Measurements from ENCODE around the gene TEC. TPM values are rescaled to one million over a fixed set of nuclear protein-coding genes. Genes with fewer than 3 reads are reported as not detected.
"Not testable (repeated sequence)": the region's sequence is repeated elsewhere in the genome, so short reads cannot be mapped to it uniquely, and the experiment has no call there.

Gene TEC
- total RNA-seq, 1 donor from 2014 or later = 2.7 TPM

DNA sequence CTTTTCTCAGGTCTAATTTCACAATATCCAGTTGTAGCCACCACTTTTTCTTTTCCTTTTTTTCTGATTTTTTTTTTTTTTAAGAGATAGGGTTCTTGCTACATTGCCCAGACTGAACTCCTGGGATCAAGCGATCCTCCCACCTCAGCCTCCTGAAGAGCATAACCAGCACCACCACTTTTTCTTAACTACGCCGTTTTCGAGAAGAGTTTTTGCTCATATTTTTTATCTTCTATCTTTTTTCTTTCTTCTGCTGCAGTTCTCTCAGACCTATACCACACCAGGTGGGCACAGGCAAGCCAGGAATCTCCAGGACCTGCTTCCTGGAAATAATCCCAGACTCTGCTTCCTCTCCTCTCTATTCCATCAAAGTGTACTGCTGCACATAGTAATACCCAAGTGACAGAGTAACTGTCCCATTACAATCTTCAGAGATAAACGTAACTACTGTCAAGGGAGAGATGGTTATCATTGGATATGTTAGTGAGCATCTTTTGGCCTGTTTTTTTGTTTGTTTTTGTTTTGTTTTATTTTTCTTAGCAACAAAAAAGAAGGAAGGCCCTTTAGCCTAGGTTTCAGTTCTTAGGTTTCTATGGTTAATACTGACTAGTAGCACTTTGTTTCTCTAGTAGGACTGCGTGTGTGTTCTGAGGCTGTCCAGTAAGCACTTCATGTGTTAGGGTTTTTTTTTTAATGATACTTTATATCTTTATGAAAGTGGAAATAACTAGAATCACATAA, 76.4 kb downstream of the TEC start:
- no peak for DNase-seq
- no peak overlapping the region for H3K27ac Mint-ChIP-seq
- no peaks in the 10 kb centered on the region for H3K9me3 Mint-ChIP-seq
- no peaks in the 10 kb centered on the region for H3K27me3 Mint-ChIP-seq
- intact Hi-C loops (cut with micrococcal nuclease) = no loop called here
- no peak overlapping the region for H3K4me3 Mint-ChIP-seq
- no peaks in the 10 kb centered on the region for H3K36me3 Mint-ChIP-seq (ENCODE audit: low read depth)
- no peaks in the 10 kb centered on the region for H3K4me1 Mint-ChIP-seq

DNA sequence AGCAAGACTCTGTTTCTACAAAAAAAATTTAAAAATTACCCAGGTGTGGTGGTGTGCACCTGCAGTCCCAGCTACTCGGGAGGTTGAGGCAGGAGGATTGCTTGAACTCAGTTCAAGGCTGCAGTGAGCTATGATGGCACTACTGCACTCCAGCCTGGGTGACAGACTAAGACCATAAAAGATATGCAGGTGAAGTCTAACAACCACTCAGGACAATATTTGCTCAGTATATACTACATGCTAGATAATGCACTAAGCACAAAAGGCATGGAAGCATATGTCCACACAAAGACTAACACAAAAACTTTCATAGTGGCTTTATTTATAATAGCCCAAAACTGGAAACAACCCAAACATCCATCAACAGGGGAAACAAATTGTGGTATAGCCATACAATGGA, 77.9 kb downstream of the TEC start:
- Mint-ChIP-seq H3K36me3 (ENCODE audit: low read depth) (no peaks in the 10 kb centered on the region), H3K4me3 (no peak overlapping the region), H3K9me3 (no peaks in the 10 kb centered on the region), H3K27ac (no peak overlapping the region), H3K4me1 (no peaks in the 10 kb centered on the region), H3K27me3 (no peaks in the 10 kb centered on the region)
- intact Hi-C loops (cut with micrococcal nuclease) = no loop called here
- DNase-seq = no peak

DNA sequence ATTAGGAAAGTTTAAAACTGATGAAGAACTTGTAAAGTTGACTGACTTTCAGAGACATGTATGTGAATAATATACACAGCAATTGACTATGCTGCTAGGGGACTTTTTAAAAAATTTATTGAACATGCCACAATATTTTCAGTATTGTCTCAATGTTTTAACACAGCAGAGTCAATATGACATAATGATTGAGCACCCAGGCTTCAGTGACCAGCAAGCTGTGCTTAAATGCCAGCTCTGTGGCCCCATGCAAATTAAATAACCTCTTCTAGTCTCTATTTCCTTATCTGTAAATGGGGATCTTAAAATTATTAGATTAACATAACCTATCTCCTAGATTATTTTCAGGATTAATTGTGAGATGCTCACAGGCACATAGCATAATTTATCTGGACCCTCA, 78.8 kb downstream of the TEC start:
- no peaks in the 10 kb centered on the region for H3K27me3 Mint-ChIP-seq
- H3K4me3 Mint-ChIP-seq = no peak overlapping the region
- no peaks in the 10 kb centered on the region for H3K36me3 Mint-ChIP-seq (ENCODE audit: low read depth)
- H3K9me3 Mint-ChIP-seq = no peaks in the 10 kb centered on the region
- intact Hi-C loops (cut with micrococcal nuclease) = no loop called here
- no peak for DNase-seq
- H3K4me1 Mint-ChIP-seq = no peaks in the 10 kb centered on the region
- no peak overlapping the region for H3K27ac Mint-ChIP-seq

DNA sequence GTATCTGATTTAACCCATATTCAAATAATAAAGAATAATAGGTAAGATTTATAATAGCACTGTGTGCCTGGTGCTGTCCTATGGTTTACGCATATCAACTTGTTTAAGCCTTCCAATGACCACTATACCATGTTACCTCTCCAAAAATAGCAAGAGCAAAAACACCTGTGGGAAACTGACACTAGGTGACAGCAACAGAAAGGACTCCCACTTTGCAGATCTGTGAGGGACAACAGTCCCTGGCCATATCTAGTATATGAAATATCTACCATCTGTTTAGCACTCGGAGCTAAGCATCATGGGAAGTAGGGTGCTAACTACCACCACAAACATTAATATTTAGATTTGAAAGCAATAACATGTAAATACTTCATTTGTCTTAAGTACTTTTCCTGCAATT, 79.9 kb downstream of the TEC start:
- H3K27ac Mint-ChIP-seq = no peak overlapping the region
- no peaks in the 10 kb centered on the region for H3K9me3 Mint-ChIP-seq
- H3K36me3 Mint-ChIP-seq (ENCODE audit: low read depth) = no peaks in the 10 kb centered on the region
- no peaks in the 10 kb centered on the region for H3K4me1 Mint-ChIP-seq
- no peak for DNase-seq
- H3K27me3 Mint-ChIP-seq = no peaks in the 10 kb centered on the region
- intact Hi-C loops (cut with micrococcal nuclease) = no loop called here
- no peak overlapping the region for H3K4me3 Mint-ChIP-seq

DNA sequence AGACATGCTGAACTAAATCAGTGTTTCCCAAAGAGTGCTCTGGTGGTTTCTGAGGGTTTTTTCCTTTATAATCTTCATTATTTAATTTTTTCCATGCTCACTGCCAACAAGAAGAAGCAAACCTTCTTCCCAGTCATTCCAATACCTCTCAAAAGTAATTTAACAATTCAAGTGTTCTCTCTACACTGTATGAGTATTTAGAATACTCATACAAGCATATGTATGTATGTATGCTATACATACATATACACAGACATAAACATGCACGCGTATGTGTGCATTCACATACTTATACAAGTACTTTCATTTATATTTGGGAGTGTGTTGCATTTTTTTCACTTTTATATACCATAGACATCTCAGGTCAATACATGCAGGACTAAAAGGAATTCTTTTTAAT, 81.2 kb downstream of the TEC start:
- no peaks in the 10 kb centered on the region for H3K27me3 Mint-ChIP-seq
- H3K36me3 Mint-ChIP-seq (ENCODE audit: low read depth) = no peaks in the 10 kb centered on the region
- no peak overlapping the region for H3K4me3 Mint-ChIP-seq
- intact Hi-C loops (cut with micrococcal nuclease) = no loop called here
- no peak overlapping the region for H3K27ac Mint-ChIP-seq
- H3K9me3 Mint-ChIP-seq = no peaks in the 10 kb centered on the region
- no peak for DNase-seq
- no peaks in the 10 kb centered on the region for H3K4me1 Mint-ChIP-seq

DNA sequence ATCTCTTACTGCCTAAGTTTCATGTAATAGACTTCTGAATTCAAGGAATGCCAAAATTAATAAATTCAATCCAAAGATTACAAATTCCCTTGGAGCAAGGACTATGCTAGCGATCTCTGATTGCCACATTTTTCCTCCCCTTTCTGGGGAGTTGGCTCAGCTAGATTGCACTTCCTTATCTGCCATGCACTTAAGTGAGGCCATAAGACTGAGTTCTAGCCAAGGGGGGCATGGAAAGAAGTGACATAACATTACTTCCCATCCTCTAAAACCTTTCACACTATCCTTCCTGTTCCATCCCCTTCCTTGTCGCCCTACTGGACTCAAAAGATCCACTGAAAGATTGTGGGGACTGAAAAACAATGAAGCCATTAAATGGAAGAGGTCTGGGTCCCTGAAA, 81.8 kb downstream of the TEC start:
- no peak overlapping the region for H3K4me3 Mint-ChIP-seq
- no peaks in the 10 kb centered on the region for H3K4me1 Mint-ChIP-seq
- H3K9me3 Mint-ChIP-seq = no peaks in the 10 kb centered on the region
- DNase-seq = no peak
- no peaks in the 10 kb centered on the region for H3K36me3 Mint-ChIP-seq (ENCODE audit: low read depth)
- no peak overlapping the region for H3K27ac Mint-ChIP-seq
- H3K27me3 Mint-ChIP-seq = no peaks in the 10 kb centered on the region
- intact Hi-C loops (cut with micrococcal nuclease) = no loop called here

DNA sequence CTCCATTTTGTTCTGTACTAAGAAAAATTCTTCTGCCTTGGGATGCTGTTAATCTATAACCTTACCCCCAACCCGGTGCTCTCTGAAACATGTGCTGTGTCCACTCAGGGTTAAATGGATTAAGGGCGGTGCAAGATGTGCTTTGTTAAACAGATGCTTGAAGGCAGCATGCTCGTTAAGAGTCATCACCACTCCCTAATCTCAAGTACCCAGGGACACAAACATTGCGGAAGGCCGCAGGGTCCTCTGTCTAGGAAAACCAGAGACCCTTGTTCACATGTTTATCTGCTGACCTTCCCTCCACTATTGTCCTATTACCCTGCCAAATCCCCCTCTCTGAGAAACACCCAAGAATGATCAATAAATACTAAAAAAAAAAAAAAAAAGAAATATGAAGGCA, 82.6 kb downstream of the TEC start:
- H3K9me3 Mint-ChIP-seq; DNase-seq; H3K4me3 Mint-ChIP-seq; intact Hi-C loops (cut with micrococcal nuclease); H3K27me3 Mint-ChIP-seq; H3K27ac Mint-ChIP-seq; H3K36me3 Mint-ChIP-seq (ENCODE audit: low read depth); H3K4me1 Mint-ChIP-seq: not testable (repeated sequence)

DNA sequence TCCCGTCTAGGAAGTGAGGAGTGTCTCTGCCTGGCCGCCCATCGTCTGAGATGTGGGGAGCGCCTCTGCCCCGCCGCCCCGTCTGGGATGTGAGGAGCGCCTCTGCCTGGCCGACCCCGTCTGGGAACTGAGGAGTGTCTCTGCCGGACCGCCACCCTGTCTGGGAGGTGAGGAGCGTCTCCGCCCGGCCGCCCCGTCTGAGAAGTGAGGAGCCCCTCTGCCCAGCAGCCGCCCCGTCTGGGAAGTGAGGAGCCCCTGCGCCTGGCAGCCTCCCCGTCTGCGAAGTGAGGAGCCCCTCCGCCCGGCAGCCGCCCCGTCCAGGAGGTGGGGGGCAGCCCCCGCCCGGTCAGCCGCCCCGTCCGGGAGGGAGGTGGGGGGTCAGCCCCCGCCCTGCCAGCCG, 83.2 kb downstream of the TEC start:
- H3K4me3 Mint-ChIP-seq; H3K36me3 Mint-ChIP-seq (ENCODE audit: low read depth); intact Hi-C loops (cut with micrococcal nuclease); H3K9me3 Mint-ChIP-seq; DNase-seq; H3K4me1 Mint-ChIP-seq; H3K27me3 Mint-ChIP-seq; H3K27ac Mint-ChIP-seq: not testable (repeated sequence)

DNA sequence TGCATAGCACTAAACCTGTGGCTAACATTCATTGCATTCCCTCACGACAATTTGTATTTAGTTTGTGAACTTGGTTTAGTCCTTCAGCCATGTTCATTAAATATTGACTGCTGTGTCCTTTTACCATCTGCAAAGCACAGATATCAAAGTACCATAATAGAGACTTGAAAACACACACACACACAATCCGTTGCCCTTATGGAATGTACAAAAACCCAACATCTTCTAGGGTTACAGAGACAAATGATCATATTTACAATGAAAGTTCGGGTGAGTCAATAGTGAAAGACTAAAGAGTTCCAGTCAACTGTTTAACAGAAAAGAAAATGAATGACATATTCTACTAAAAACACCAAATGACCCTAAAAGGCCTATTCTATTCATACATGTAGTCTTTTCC, 84.8 kb downstream of the TEC start:
- no peak overlapping the region for H3K4me3 Mint-ChIP-seq
- H3K27me3 Mint-ChIP-seq = no peaks in the 10 kb centered on the region
- peaks cover 3% of the 10 kb centered on the region for H3K4me1 Mint-ChIP-seq
- no peak overlapping the region for H3K27ac Mint-ChIP-seq
- intact Hi-C loops (cut with micrococcal nuclease) = no loop called here
- no peaks in the 10 kb centered on the region for H3K36me3 Mint-ChIP-seq (ENCODE audit: low read depth)
- no peaks in the 10 kb centered on the region for H3K9me3 Mint-ChIP-seq
- DNase-seq = no peak

DNA sequence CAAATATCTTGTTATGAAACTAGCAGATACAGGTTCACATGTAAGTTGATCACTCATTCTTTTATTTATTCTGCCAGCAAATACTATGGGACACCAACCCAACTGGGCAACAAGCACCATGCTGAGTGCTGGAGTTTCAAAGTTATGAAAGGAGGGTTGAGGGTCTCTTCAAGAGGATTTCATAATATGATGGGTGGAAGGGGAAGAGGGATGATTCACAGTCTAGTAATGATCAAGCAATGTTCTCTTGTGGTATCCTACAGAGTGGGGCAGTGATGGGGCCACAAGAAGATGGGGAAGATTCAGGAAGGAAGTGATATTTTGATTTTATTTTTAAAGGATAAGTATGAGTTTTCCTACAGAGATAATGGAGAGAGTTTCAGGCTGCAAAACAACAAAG, 89.4 kb downstream of the TEC start:
- intact Hi-C loops (cut with micrococcal nuclease) = no loop called here
- Mint-ChIP-seq H3K4me1 (peaks cover 12% of the 10 kb centered on the region), H3K9me3 (no peaks in the 10 kb centered on the region), H3K27ac (no peak overlapping the region), H3K4me3 (no peak overlapping the region), H3K27me3 (no peaks in the 10 kb centered on the region), H3K36me3 (ENCODE audit: low read depth) (no peaks in the 10 kb centered on the region)
- DNase-seq = no peak

DNA sequence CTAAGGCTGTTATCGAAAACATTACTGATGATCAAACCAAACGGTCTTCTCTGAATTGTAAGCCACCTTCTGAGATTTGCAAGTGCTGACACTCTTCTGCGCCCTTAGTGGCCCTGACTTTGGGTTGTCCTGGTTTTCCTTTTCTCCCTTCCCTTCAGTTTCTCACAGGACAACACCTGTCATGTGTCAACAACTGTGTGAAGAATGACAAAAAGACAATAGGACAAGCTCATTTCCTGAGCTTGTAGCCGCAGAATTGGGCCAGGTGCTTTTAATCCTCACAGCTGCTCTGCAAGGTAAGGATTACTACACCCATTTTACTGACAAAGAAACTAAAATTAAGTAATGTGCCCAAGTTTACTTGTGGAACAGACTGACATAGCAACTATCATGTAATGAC, 90.7 kb downstream of the TEC start:
- Mint-ChIP-seq H3K27me3 (no peaks in the 10 kb centered on the region), H3K4me3 (no peak overlapping the region), H3K27ac (no peak overlapping the region), H3K4me1 (peaks cover 13% of the 10 kb centered on the region), H3K9me3 (no peaks in the 10 kb centered on the region), H3K36me3 (ENCODE audit: low read depth) (no peaks in the 10 kb centered on the region)
- intact Hi-C loops (cut with micrococcal nuclease) = no loop called here
- DNase-seq = no peak

DNA sequence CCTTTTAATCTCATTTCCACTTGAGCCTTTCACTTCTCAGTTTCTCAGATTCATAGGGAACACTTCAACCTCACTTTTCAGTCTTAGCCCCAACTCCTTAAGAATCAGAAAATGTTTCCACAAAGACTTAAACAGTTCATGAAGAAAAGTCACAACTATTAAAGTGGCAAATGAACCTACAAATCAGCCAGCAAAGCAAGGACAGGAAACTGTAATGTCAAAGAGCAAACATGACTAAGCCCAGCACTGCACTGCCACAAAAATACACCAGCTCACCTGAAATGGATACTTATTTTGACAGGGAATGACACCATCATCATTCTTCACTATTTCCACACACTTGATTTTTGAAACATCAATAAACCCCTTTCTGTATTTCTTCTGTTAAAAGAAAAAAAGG, 93.8 kb downstream of the TEC start:
- no peaks in the 10 kb centered on the region for H3K9me3 Mint-ChIP-seq
- intact Hi-C loops (cut with micrococcal nuclease) = no loop called here

DNA sequence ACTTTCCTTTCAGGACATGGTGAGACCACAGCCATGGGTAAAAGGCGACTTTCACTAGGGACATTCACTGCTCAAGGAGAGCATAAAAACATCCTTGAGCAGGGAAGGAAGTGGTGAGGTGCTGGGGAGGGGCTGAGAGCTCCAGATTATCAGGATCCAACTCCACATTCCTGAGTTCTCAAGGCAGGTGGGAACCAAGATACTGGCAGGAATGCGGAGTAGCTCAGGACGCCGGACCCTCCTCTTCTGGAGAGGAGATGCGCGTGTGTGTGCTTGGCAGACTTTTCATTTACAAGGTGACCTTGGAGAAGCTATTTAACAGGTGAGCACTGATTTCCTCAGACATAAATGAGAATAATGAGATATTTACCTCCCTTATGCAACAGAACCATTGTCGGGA, 94.3 kb downstream of the TEC start:
- Mint-ChIP-seq H3K36me3 (ENCODE audit: low read depth) (no peaks in the 10 kb centered on the region), H3K4me3 (no peak overlapping the region), H3K27ac (no peak overlapping the region), H3K4me1 (peaks cover 18% of the 10 kb centered on the region), H3K27me3 (no peaks in the 10 kb centered on the region), H3K9me3 (no peaks in the 10 kb centered on the region)
- intact Hi-C loops (cut with micrococcal nuclease) = no loop called here
- DNase-seq = no peak

More for the DNA sequence above, 93.8 kb downstream of the TEC start:
- H3K36me3 Mint-ChIP-seq (ENCODE audit: low read depth) = no peaks in the 10 kb centered on the region
- H3K27me3 Mint-ChIP-seq = no peaks in the 10 kb centered on the region
- H3K4me1 Mint-ChIP-seq = peaks cover 19% of the 10 kb centered on the region
- DNase-seq = no peak
- no peak overlapping the region for H3K4me3 Mint-ChIP-seq
- H3K27ac Mint-ChIP-seq = no peak overlapping the region

DNA sequence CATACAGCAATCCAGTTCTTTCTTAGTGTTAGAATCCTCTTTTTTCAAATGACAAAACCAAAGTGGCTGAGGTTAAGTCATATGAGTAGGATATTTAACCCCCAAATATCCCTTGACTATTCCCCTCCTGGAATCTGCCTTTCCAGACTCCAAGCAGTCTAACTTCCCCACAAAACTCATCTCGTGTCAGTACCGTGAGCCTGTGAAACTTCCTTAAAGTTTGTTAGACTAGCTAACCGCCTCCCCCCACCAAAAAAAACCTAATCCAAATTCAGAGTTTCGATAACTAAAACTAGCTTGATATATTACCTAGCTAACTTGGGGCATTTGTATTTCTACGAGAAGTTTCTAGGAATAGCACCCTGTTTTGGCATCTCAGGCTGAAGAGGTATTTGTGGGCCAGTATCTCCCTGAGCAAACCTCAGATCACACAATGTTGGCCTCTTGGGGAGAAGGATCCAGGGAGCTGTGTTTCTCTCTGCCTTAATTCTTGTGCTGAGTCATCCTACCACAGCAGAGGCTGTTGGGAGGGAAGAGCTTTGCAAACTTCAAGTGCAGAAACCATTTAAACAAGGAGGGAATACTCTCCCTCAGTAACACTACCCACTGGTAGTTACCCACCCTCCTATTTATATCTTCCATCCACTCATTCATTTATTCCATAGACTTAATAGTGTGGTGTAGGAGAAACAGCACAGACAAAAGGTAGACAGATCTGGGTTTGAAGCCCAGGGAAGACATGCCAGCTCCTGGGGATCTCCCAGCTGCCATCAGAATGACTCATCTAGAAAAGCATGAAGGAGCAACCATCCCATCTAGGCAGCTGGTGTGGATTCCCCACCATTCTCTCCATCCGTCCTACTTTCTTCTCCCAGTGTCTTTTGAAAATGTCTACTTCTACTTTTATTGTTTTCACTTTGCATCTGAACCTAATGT, 96.3 kb downstream of the TEC start:
- no peaks in the 10 kb centered on the region for H3K9me3 Mint-ChIP-seq
- H3K27ac Mint-ChIP-seq = no peak overlapping the region
- H3K36me3 Mint-ChIP-seq (ENCODE audit: low read depth) = no peaks in the 10 kb centered on the region
- intact Hi-C loops (cut with micrococcal nuclease) = no loop called here
- no peak overlapping the region for H3K4me3 Mint-ChIP-seq
- H3K27me3 Mint-ChIP-seq = no peaks in the 10 kb centered on the region
- peaks cover 11% of the 10 kb centered on the region for H3K4me1 Mint-ChIP-seq
- DNase-seq = no peak

Data from activated CD4-positive, alpha-beta T cell treated with anti-CD3 and anti-CD28 coated beads, Interleukin-2, amount 10 ng/mL, durations not matched to agents 24 days and 14 days (primary cell).